ENCODE data around the gene MUS81. TPM values are rescaled to one million over a fixed set of nuclear protein-coding genes. Genes with fewer than 3 reads are reported as not detected.

Gene MUS81
- polyA plus RNA-seq, 2 of the 4 experiments (the other 2 are of a cell fraction) = 27.8 to 33.4 TPM

DNA sequence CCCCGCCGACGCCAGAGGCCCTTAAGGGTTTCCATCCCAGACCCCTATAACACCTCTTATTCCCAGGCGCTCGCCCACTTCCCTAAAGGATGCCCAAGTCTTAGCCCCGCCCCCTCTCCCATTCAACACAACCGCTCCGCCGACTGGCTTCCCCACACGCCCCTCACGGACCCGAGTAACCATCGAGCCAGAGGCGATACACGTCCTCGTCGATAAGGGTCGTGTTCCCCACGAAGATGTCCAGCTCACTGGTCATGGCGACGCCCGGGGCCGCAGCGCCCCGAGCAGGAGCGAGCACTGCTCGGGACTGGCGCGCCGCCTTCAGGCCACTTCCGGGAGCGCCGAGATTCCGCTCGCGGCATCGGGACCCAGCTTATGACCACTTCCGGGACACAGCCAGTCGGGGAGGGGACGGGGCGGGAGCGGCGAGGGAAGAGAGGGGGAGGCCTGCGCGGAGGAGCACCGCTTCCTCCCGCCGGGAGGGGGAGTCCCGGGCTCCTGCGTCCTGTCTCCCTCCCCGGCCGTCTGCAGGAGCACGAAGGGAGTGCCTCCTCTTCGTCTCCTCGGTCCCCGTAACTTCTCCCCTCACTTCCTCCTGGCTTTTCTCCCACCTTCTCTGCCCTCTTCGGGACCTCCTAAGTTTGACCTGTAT lies 28.1 kb downstream of the MUS81 start, which contains the start of gene FIBP (continued):
- TF ChIP-seq JUN (IDR thresholded peaks at IDR 0.05) (peak; percentile 48 to 87; a peak in 4 of 5 replicates), MAZ (IDR thresholded peaks at IDR 0.05; ENCODE audit: borderline replicate concordance, low read depth, low read length) (peak; percentile 62), EHMT2 (IDR thresholded peaks at IDR 0.05; ENCODE audit: low read depth) (no peak), NFE2L2 (conservative IDR thresholded peaks at IDR 0.05; ENCODE audit: low read length) (no peak), KDM5A (IDR thresholded peaks at IDR 0.05) (no peak), PHF8 (IDR thresholded peaks at IDR 0.05; ENCODE audit: borderline replicate concordance, low read depth) (peak; percentile 78; the same call in 1 of the 2 replicates), FOSL2 (IDR thresholded peaks at IDR 0.05) (no peak), FOSL2 (CRISPR knock-in tag; IDR thresholded peaks at IDR 0.05) (peak; percentile 44), HDAC2 (IDR thresholded peaks at IDR 0.05) (no peak), EHF (CRISPR knock-in tag; IDR thresholded peaks at IDR 0.05) (peak; percentile 98)

DNA sequence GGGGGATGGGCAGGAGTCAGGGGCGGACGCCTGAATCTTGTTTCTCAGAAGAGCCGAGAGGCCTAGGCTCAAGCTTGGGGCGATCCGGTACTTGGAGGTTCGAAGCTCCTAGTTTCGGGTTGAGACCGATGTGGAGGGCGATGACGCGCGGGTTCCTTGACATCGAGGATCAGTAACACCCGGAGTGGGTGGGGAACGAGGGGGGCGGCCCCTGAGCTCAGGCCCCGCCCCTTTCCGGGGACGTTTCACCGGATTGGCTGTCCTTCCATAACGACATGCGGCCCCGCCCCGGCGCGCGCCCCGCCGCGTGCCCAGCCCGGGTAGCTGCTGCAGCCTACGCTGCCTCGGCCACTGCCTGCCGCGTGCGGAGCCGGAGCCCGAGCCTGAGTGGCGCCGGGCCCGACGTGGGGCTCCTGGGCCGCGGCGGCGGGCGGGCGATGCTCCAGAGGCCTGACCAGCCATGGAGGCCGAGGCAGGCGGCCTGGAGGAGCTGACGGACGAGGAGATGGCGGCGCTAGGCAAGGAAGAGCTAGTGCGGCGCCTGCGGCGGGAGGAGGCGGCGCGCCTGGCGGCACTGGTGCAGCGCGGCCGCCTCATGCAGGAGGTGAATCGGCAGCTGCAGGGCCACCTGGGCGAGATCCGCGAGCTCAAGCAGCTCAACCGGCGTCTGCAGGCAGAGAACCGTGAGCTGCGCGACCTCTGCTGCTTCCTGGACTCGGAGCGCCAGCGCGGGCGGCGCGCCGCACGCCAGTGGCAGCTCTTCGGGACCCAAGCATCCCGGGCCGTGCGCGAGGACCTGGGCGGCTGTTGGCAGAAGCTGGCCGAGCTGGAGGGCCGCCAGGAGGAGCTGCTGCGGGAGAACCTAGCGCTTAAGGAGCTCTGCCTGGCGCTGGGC lies 30.3 kb downstream of the MUS81 start, which contains the start of gene CCDC85B:
CCDC85B (plus strand) TSS at position 350 of the 895 bp plus-strand sequence; CDS start at position 461, 111 bp downstream.
- CTCF ChIA-PET = interaction anchor here (0.5 to 20.5 kb wide), 18 partner anchors 11 to 187 kb away, joined by 3 to 618 read pairs (median 6); partner anchors contain the start of genes C11orf68, CFL1, CTSW and DRAP1
- H3K27ac ChIP-seq = peak within 1 kb of the TSS; percentile 87 to 96
- ATAC-seq (peak; percentile 30 to 57), FAIRE-seq (no peak), DNase-seq (ENCODE audit: low read depth in 1 of 2, low spot score in 1 of 2) (peak; percentile 93 to 94)
- H3K4me3 ChIP-seq = peak within 1 kb of the TSS; percentile 69
- H3K4me2 ChIP-seq = peak within 1 kb of the TSS; percentile 97
- H3K4me1 ChIP-seq = peaks cover 56% of the 10 kb centered on the region
- no peaks in the 10 kb centered on the region for H3K9me3 ChIP-seq
- WGBS (ENCODE audit: missing lambda C conversion rate) = under 1% methylated on average over 29 of the region's 94 CpGs
- POLR2A ChIA-PET = interaction anchor here (0.5 to 4.3 kb wide), 18 partner anchors 8 to 179 kb away, joined by 3 to 38 read pairs (median 4); partner anchors contain the start of genes C11orf68, CFL1, FOSL1 and KAT5
- TF ChIP-seq HOXB5 (CRISPR knock-in tag; IDR thresholded peaks at IDR 0.05) (no peak), BHLHE40 (IDR thresholded peaks at IDR 0.05; ENCODE audit: low read depth, low read length) (0 out of 2 replicates have a peak, but pooled peaks have one; percentile 30), EP300 (IDR thresholded peaks at IDR 0.05) (0 out of 5 replicates have a peak, but pooled peaks of 1 of the 2 experiments have one; percentile 11), NPAS2 (CRISPR knock-in tag; IDR thresholded peaks at IDR 0.05; ENCODE audit: borderline replicate concordance) (peak; percentile 93), SMC3 (IDR thresholded peaks at IDR 0.05) (0 out of 3 replicates have a peak, but pooled peaks have one; percentile 10), MYC (IDR thresholded peaks at IDR 0.05; ENCODE audit: borderline replicate concordance, low read length) (peak; percentile 84; the same call in 1 of the 2 replicates), JUN (IDR thresholded peaks at IDR 0.05) (peak; percentile 66 to 87; a peak in 3 of 5 replicates), RFX5 (IDR thresholded peaks at IDR 0.05) (no peak), PHF8 (IDR thresholded peaks at IDR 0.05; ENCODE audit: borderline replicate concordance, low read depth) (0 out of 2 replicates have a peak, but pooled peaks have one; percentile 38), POLR2AphosphoS2 (conservative IDR thresholded peaks at IDR 0.05; ENCODE audit: low read length) (peak; percentile 21), FOSB (CRISPR knock-in tag; IDR thresholded peaks at IDR 0.05) (peak; percentile 82), KDM5A (IDR thresholded peaks at IDR 0.05) (no peak), POLR2A (IDR thresholded peaks at IDR 0.05; ENCODE audit: low read length) (peak; percentile 95), HOXB13 (CRISPR knock-in tag; IDR thresholded peaks at IDR 0.05; ENCODE audit: low read depth) (0 out of 2 replicates have a peak, but pooled peaks have one; percentile 27), CHD2 (IDR thresholded peaks at IDR 0.05; ENCODE audit: low read length, partially characterized antibody) (peak; percentile 53), TP53 (CRISPR knock-in tag; IDR thresholded peaks at IDR 0.05) (0 out of 2 replicates have a peak, but pooled peaks have one; percentile 59), RARB (CRISPR knock-in tag; IDR thresholded peaks at IDR 0.05) (peak; percentile 21), CBX2 (IDR thresholded peaks at IDR 0.05; ENCODE audit: borderline replicate concordance, low read depth) (no peak), KDM1A (IDR thresholded peaks at IDR 0.05; ENCODE audit: low read depth) (no peak)
- TF ChIP-seq, protein P1, sequence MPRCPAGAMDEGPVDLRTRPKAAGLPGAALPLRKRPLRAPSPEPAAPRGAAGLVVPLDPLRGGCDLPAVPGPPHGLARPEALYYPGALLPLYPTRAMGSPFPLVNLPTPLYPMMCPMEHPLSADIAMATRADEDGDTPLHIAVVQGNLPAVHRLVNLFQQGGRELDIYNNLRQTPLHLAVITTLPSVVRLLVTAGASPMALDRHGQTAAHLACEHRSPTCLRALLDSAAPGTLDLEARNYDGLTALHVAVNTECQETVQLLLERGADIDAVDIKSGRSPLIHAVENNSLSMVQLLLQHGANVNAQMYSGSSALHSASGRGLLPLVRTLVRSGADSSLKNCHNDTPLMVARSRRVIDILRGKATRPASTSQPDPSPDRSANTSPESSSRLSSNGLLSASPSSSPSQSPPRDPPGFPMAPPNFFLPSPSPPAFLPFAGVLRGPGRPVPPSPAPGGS (IDR thresholded peaks at IDR 0.05) = peak; percentile 95; the same call in 2 of the 3 replicates
- TF ChIP-seq, protein P2, sequence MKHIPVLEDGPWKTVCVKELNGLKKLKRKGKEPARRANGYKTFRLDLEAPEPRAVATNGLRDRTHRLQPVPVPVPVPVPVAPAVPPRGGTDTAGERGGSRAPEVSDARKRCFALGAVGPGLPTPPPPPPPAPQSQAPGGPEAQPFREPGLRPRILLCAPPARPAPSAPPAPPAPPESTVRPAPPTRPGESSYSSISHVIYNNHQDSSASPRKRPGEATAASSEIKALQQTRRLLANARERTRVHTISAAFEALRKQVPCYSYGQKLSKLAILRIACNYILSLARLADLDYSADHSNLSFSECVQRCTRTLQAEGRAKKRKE (CRISPR knock-in tag; IDR thresholded peaks at IDR 0.05; ENCODE audit: low read depth) = peak; percentile 44; the same call in 1 of the 2 replicates
- TF ChIP-seq, protein P3, sequence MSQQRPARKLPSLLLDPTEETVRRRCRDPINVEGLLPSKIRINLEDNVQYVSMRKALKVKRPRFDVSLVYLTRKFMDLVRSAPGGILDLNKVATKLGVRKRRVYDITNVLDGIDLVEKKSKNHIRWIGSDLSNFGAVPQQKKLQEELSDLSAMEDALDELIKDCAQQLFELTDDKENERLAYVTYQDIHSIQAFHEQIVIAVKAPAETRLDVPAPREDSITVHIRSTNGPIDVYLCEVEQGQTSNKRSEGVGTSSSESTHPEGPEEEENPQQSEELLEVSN (IDR thresholded peaks at IDR 0.05; ENCODE audit: borderline replicate concordance, low read depth) = peak; percentile 77
- TF ChIP-seq, protein P4, sequence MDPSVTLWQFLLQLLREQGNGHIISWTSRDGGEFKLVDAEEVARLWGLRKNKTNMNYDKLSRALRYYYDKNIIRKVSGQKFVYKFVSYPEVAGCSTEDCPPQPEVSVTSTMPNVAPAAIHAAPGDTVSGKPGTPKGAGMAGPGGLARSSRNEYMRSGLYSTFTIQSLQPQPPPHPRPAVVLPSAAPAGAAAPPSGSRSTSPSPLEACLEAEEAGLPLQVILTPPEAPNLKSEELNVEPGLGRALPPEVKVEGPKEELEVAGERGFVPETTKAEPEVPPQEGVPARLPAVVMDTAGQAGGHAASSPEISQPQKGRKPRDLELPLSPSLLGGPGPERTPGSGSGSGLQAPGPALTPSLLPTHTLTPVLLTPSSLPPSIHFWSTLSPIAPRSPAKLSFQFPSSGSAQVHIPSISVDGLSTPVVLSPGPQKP (IDR thresholded peaks at IDR 0.05; ENCODE audit: low read depth, low read length) = no peak
- TF ChIP-seq, protein P5, sequence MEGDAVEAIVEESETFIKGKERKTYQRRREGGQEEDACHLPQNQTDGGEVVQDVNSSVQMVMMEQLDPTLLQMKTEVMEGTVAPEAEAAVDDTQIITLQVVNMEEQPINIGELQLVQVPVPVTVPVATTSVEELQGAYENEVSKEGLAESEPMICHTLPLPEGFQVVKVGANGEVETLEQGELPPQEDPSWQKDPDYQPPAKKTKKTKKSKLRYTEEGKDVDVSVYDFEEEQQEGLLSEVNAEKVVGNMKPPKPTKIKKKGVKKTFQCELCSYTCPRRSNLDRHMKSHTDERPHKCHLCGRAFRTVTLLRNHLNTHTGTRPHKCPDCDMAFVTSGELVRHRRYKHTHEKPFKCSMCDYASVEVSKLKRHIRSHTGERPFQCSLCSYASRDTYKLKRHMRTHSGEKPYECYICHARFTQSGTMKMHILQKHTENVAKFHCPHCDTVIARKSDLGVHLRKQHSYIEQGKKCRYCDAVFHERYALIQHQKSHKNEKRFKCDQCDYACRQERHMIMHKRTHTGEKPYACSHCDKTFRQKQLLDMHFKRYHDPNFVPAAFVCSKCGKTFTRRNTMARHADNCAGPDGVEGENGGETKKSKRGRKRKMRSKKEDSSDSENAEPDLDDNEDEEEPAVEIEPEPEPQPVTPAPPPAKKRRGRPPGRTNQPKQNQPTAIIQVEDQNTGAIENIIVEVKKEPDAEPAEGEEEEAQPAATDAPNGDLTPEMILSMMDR (IDR thresholded peaks at IDR 0.05) = peak; percentile 22; the same call in 1 of the 3 replicates
